HG02571 (cell line): ENCODE data around the gene TRPV6.

Experiments used
- ATAC-seq: cut with Tn5 transposase; IDR thresholded peaks from one replicate; pipeline ENCODE4 v1.9.1; 2021; ENCODE audit warnings: mild to moderate bottlenecking, moderate library complexity; ENCODE audit not compliant: unreplicated experiment

The TRPV6 gene

DNA sequence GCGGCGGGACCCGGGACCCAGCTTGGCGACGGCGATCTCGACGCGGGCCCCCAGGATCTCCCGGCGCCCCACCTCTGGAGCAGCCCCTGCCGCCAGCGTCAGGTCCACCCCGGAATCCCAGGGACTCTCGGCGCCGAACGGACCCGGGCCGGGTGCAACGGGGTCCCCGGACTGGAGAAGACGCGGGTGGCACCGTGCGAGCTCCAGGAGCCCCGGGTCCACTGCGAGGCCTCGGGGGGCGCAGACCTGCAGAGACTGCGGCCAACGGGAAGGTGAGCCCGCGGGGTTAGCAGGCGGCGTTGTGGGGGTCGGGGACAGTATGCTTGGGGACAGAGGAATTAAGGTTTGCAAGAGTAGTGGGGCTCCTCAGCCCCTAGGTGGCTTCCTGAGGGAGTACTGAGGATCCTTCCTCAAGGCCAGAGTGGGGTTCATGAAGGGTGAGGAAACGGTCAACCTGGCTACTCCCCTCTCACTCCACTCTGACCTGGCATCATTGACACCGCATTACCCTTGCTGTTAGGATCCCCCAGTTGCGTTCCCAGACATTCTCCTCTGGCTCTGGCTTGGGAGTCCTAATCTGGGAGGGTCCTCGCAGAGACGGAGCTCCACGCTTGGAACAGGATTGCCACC, 30.3 kb downstream of the TRPV6 start:
- no peak for ATAC-seq

DNA sequence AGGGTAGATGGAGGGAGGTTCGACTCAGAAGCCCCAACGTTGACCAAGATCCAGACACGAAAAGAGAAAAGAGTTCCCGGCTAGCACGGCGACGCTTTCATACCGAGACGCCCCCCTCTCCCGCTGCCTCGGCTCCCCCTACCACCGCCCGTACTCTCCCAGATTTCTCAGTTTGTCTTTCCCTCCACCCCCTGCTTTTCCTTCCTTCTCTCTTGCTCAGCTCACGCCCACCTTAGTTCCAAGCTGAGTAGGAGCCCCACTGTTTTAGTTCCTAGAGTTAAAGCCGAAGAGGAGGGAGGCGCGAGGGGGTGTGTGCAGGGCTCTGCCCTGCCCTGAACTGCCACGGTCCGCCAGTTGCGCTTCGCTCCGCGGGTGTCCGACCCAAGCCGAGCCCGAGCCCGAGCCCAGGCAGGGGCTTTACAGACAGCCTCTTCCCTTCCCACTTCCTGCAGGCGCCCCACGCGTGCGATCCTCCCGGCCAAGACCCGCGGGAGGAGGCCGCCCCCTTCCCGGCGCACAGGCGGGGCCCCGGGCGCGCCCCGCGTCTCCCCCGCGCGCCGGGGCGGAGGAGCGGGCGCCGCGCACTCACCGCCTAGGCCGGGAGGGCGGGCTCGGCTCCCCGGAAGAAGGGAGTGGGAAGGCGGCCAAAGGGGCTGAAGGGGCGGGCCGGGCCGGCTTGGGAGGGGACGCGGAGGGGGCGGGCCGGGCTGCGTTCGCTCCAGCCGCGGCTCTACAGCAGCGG, 31.0 kb downstream of the TRPV6 start, which contains the start of gene EPHB6:
TSS of gene EPHB6 (plus strand) at position 705 of the 742 bp plus-strand sequence. CDS start 8,152 bp downstream, outside the sequence.
- peak; percentile 55 for ATAC-seq

DNA sequence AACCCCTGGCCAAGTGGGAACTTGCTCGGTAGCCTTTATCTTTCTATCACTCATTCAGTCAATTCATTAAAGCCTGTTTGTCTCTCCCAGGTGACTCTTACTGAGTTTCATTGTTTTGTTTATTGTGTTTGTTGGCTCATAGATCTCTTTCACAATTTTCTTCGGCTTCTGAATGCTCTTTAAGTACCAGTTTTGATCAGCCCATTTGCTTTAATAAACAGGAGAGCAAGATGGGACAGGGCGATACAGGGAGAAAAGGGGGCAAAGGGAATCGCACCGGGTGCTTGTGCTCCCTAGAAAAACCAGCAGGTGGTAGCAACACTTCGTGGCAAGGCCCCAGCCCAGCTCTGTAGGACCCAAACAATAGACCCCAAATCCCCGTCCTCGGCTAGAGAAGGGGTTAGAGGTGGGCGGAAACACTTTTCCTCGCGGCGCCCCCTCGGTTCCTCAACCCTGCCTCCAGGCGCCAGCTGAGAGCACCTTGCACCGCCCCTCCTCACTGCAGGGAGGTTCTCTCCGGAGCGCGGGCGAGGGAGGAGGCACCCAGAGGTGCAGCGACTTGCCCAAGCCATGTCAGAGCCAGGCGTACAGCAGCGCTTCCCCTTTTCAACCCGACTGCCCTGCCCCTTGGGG, 31.7 kb downstream of the TRPV6 start:
- peak; percentile 94 for ATAC-seq

DNA sequence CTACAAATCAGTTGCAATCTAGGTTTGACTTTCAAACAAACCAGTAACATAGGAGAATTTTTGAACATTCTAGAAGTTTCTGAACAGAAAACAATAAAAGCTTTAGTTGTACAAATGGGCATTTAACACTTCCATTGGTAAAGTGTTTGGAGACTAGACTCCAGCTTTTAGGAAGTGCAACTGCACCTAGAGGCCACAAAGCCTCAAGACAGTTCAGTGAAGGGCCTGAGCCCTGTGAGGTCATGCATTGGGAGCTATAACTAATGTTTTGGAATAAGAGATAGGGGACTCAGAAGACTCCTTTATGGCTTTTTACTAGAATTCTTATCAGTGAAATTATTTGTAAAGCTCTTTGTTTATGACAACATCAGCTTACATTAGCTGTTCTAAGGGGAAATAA, 33.6 kb downstream of the TRPV6 start:
- no peak for ATAC-seq

DNA sequence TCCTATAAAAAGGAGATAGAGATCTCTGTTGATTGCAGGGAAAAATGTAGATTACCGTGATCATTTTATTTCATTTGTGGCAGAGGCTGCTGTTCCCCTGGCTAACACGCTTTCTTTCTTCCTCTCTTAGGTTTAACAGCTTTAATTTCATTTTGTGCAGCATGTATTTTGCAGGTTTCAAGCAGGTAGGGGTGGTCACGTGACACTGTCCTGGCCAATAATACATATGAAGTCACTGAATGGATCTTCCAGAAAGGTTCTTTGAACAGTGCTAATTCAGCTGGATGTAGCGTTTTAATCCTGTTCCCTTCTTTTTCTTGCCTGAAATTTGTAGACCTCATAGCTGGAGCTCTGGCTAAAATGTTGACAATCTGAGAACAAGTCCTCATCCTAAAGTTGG, 34.3 kb downstream of the TRPV6 start:
- no peak for ATAC-seq

DNA sequence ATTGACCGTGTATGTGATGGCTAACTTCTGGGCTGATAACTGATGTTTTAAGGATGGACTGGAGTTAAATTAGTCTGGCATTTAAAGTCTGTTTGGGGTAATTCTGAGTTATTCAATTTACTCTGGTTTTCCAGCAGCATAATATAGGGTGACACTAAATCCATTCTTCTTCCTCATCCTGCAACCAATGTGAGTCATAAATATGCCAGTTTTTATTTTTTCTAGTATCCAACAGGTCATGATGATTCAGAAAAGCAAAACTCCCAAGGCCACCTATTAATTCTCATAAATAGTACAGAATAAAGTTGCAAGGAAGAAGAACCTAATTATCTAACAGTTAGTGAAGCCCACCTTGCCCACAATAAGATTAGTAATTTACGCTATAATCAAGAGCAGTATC, 38.2 kb downstream of the TRPV6 start:
- ATAC-seq: no peak

DNA sequence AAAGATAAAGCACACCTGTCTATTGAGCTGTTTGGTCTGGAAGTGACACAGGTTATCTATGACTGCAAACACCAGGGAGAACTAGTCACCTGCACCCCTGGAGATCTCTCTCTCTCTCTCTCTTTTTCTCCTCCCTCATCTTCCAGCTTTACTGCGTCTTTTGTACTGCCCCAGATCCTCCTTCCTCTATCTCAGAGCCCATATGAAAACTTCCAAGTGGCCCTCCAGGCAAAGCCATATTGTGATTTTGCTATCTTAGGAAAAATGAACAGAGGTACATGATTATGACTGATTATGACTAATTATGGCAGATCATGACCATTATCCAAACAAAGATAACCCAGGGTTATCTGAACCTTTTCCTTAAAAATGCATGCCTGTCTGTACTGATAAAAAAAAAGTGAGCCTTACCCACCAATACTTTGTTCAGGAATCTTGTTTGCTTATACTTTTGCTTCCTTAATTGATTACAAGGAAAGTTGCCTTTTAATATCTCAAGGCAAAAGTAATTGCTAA, 43.2 kb downstream of the TRPV6 start:
- no peak for ATAC-seq

DNA sequence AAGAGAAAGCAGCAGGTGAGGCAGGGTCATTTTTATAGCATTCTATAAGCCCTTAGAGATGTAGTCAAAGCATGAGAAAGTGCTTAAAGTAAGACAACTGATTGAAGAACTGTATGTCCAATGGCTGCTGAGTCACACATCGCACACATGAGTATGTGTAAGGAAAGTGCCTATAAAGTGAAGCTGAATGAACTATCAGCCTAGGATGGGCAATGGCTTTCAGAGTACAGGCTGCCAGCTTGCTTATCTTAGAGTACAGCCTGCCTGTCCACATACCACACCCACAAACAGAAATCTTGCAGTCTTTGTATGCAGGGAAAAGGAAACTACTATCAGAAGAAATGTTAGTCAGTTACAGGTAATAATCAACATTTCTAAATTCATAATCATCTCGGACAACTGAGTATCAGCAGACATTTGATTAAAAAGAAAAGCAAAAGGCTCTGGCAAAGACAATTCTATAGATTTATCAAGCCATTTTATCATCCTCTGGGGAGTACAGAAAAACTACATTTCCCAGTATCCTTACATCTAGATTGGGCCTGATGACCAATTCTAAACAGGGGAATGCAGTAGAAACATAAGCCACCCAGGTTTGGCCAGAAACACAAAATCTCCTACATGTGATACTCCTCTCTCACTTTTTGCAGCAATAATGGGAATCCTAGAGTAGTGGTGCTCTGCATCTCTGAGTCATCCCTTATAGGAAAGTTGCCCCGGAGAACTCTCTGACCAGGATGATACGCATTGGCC, 46.9 kb downstream of the TRPV6 start:
- ATAC-seq: no peak

DNA sequence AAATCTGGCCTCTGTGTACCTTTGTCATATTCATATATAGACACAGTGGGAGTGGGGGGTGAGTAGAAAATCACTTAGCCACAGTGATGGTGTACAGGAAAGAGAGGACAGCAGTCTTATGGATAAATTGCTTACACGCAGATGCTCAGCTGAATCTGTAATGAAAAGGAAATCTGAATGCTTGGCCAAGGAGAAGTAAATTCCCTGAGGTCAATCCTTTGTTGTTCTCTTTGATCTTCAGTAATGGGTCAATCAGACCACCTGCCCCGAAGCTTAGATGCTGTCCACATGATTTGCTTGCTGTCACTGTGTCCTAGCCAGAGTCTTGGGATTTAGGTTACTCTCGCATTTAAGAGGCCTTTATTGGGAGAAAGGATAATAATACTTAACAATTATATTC, 49.1 kb downstream of the TRPV6 start:
- no peak for ATAC-seq

DNA sequence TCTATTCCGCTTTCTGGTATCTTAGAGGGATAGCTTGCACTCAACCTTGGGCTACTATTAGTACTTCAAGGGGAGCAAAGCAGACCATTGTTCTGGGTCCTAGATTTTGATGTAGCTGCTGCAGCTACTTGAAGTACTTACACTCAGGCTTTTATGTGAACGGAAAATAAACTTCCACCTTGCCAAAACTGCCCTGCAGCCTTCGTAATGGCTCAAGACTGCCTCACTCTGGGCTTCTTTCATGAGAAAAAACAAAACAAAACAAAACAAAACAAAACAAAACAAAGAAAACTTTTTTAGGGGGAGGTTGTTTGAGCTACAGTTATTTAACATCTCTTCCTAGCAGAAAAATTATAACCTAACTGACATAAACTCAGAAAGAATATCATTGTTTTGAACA, 50.1 kb downstream of the TRPV6 start:
- no peak for ATAC-seq

DNA sequence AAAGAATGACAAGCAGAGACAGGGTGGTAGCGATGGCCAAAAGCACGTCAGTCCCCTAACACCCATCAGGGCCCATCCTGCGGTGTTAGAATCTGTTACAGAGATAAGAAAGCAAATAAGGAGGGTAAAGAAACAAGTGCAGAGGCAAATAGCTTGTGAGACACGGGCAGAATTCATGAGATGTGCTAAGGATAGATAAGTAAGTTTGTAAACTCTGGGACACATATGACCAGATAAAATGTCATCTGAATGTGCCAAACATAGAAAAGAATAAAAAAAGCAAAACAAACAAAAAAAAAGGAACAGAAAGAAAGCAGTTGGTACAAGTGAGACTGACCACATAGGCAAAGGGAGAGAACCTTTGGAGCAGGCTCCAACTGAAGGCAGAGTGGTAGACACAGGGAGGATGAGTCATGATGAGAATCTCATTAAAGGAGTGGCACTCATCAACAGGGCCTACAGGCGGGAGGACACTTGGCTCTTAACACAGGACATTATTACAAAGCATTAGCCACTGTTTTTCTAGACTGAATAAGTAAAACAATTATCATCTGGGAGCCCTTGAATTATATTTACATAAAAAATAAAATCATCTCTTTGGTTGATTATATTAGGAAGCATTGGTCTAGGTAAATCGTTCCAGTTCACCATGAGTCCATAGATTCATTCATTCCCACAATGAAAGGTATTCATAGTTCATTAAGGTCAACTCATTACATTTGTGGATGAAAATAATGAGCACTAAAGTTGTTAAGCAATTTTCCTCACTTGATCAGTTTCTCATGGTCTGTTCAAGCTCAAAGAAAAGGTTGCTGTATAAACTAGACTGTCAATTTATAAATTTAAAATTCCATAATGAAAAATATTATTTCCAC, 52.1 kb downstream of the TRPV6 start:
- peak; percentile 74 for ATAC-seq

DNA sequence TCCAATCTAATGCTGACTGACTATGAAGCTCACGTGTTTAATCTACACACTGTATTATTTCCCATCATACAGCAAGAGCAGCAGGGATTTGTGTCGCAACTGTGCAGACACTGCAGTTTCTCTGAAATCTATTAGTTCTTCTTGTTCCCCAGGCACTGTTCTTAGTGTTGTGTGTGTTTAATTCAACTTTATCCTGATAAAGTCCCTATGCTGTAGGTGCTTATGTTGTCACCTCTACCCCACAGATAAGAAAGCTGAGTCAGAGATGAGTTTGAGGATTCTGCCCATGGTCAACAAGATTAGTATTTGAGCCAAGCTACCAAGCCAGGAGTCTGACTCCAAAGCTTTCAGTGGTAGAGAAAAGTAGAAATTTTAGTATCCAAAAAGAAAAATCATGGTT, 53.1 kb downstream of the TRPV6 start:
- no peak for ATAC-seq

DNA sequence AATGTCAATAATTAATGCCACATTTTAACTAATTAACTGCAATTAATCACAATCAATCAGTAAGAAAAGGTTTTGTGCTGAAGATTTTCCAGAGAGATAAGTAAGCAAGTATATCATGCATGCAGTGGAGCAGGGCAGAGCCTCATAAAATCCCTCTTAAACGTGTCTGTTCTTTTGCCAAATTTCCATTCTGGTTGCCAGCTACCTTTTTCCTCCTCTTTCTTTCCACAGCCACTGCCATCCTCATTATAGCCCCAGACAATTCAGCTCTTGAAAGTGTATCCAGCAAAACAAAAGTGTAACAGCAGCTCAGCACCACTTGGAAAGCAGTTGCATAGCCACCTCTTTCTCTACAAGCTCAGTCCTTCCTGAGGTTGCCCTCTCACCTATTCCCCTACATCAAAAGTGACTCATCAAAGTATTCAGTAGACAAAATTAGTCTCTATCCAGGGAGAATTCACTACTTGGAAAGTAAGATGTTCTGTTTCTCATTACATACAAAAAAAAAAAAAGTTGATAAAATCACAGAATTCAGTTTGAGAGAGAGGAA, 57.5 kb downstream of the TRPV6 start:
- no peak for ATAC-seq

DNA sequence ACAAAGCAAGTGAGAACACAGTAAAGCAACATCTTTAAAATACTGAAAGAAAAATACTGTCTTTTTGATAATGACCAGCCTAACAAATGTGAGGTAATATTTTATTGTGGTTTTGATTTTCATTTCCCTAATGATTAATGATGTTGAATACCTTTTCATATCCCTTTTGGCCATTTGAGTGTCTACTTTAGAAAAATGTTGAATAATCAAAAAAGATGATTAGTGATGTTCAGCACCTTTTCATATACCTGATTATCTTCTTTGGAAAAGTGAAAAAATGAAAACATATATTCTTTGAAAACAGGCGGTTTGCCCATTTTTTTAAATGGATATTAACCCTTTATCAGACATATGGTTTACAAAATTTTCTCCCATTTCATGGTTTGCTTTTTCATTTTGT, 62.8 kb downstream of the TRPV6 start:
- ATAC-seq: no peak
